Heart right ventricle (tissue), 16 donors: ENCODE results near the gene XRCC1. TPM values are rescaled to one million over a fixed set of nuclear protein-coding genes. Genes with fewer than 3 reads are reported as not detected.
A peak's percentile ranks its signal among the peaks of the same experiment; 100 is the strongest.

Source experiments
- ATAC-seq, 8 donors: fragments of 200-7000 bp; cut with Tn5 transposase; one replicate each; pipeline ENCODE4 v1.9.1; 2020; ENCODE audit warnings: mild to moderate bottlenecking in 8 of 8, moderate library complexity in 8 of 8, moderate number of reproducible peaks in 1 of 8
- DNase-seq, 2 donors: peaks; one replicate each; pipeline ENCODE4 v3.0.0-alpha.2; 2020
- H3K27ac ChIP-seq, 10 donors: fragments of 200-600 bp; sonication (generic) in 2 of 10; one replicate each; pipeline versions ENCODE4 v1.5.0 to v1.8.0; 2020 to 2022; ENCODE audit warnings: mild to moderate bottlenecking in 3 of 10
- H3K27me3 ChIP-seq, 7 donors: fragments of 200-600 bp; one replicate each; pipeline ENCODE4 v1.8.0; 2021 to 2022; ENCODE audit warnings: mild to moderate bottlenecking in 2 of 7
- H3K36me3 ChIP-seq, 9 donors: fragments of 200-600 bp; sonication (generic) in 1 of 9; one replicate each; pipeline versions ENCODE4 v1.5.0 to v1.8.0; 2020 to 2022; ENCODE audit warnings: mild to moderate bottlenecking in 2 of 9
- H3K4me1 ChIP-seq, 9 donors: fragments of 200-600 bp; sonication (generic) in 1 of 9; one replicate each; pipeline versions ENCODE4 v1.5.0 to v1.8.0; 2020 to 2022; ENCODE audit warnings: mild to moderate bottlenecking in 4 of 9
- H3K4me3 ChIP-seq, 10 donors: fragments of 200-600 bp; sonication (generic) in 2 of 10; one replicate each; pipeline versions ENCODE4 v1.5.0 to v1.8.0; 2020 to 2022; ENCODE audit warnings: mild to moderate bottlenecking in 7 of 10, moderate library complexity in 2 of 10
- H3K9me3 ChIP-seq, 11 donors: fragments of 200-600 bp in 10 of 11; sonication (generic) in 2 of 11; one replicate each; pipeline versions ENCODE4 v1.5.0 to v1.8.0; 2013 to 2022; ENCODE audit warnings: mild to moderate bottlenecking in 2 of 11, control low read depth in 1 of 11, moderate library complexity in 1 of 11
- WGBS, 2 donors: extraction: QIAGEN DNeasy Blood & Tissue Kit; methylation state at CpG; one replicate each; pipeline ENCODE4 v1.1.7; 2013; ENCODE audit warnings: inconsistent platforms in 1 of 2; 5-methylcytosine and 5-hydroxymethylcytosine counted together
- intact Hi-C, 10 donors: fragments of 100-400 bp; cut with DNase I; formaldehyde crosslinking; loops; one replicate each; pipeline versions ENCODE4 v1.11.1 to v1.14.2; 2022
- polyA plus RNA-seq, 2 donors: library from polyadenylated mRNA; stranded (reverse); fragments of 200-250 nt; gene quantifications; one replicate each; pipeline ENCODE4 v1.2.3, GENCODE V29; 2013
- total RNA-seq, 10 donors: library from RNA; stranded (reverse); fragmentation: NEBNext Ultra II Directional in 3 of 10; extraction: Animal tissue kit (Norgen Biotek cat#: 25700) in 3 of 10; gene quantifications; one replicate each; pipeline versions ENCODE4 v1.2.1 to v1.2.4, GENCODE V29; 2021 to 2023
- TF ChIP-seq, protein P1 (sequence below), 9 donors: fragments of 200-600 bp; sonication (generic) in 2 of 9; IDR thresholded peaks; one replicate each; pipeline versions ENCODE4 v1.5.0 to v1.8.0; 2021 to 2022; ENCODE audit warnings: antibody characterized with exemption in 9 of 9, mild to moderate bottlenecking in 5 of 9, moderate library complexity in 1 of 9
- donor health status: Arrhythmogenic right ventricular cardiomyopathy.
- donor health status: ischemic (EF 13 %, LVEDD 7.1; RV severe dilation, severe dysfunction).
- donor health status: healthy with polysubstance abuse.
- donor health status: DM: no; HTN: yes; CAD: no.
- donor health status: DM: no; HTN: no; CAD: no.
- donor health status: ischemic (EF 25% LVEDD 6.9; RV normal size, moderate dysfunction).
- donor health status: ischemic (EF 25% LVEDD 5.7; RV mildly dilated, moderate dysfunction).
- donor health status: healthy.
- donor health status: DM: yes; HTN: yes; CAD: no.
- donor health status: Ischemic cardiomyopathy.
- donor health status: ischemic (EF 35%, LVEDD 5.7; RV mildly dilated, moderate dysfunction).
- donor health status: nonischemic (EF 11% LVEDD 7.7; RV severe dilation, severe dysfunction).
- donor health status: DM: yes; HTN: yes; CAD: no.
- donor health status: PGD.
- donor health status: ischemic (EF 29% LVEDD 5.4; RV normal size, mild dysfunction).
- donor health status: nonischemic (EF 23%, LVEDD 6.1; RV moderate dilation, normal function).

The XRCC1 gene
- total and polyA plus RNA-seq, 12 donors, result 11.0 to 21.9 (median 17.7) TPM

DNA sequence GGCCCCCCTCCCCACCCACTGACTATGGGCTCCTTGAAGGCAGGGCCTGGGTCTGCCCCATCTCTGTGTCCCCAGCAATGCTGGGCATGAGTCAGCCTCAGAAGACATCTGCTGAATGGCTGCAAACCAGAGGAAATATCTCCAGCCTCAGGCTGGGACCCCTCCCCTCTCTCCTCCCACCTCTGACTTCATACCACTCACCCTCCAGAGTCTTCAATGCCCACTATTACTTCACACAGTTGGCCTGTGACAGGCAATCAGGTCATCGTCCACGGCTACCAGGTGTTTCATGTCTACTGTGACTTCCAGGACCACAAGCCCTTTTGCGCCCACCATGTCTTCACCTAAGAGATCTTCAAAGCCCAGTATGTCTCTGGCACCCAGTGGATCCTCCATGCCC lies 36.5 kb upstream of the XRCC1 start, which contains the start of gene SRRM5:
Gene SRRM5 (plus strand): TSS at position 301 of the 400 bp plus-strand sequence. CDS start 34 bp downstream, at position 335.
- H3K36me3 ChIP-seq, result peaks cover 0 to 56% (median 4%) of the 10 kb centered on the region in 9 donors

DNA sequence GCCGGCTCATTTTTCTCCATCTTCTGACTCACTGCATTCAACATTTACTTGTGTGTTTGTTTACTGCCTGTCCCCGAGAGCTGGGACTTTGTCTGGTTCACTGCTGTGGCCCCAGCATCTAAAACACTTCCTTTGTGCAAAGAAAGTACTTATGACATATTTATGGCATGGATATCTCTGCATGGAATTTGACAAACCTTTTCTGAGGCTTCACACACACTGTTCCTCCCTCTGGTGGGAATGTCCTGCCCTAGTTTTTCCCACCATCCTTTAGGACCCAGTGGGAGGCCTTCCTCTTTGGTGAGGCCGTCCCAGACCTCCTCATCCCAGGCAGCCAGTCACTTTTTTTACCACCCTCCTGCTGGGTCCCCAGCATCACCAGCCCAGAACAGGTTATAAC lies 35.2 kb upstream of the XRCC1 start:
- Histone ChIP-seq H3K9me3 (no peaks in the 10 kb centered on the region), H3K27ac (no peak overlapping the region), H3K4me3 (no peak overlapping the region), H3K36me3 (peaks cover 0 to 63% (median 4%) of the 10 kb centered on the region in 9 donors), H3K4me1 (peaks cover 0 to 7% (median 0%) of the 10 kb centered on the region in 9 donors), H3K27me3 (no peaks in the 10 kb centered on the region)
- intact Hi-C loops, result no loop called here
- no peak for DNase-seq
- ATAC-seq, result no peak
- TF ChIP-seq, protein P1, sequence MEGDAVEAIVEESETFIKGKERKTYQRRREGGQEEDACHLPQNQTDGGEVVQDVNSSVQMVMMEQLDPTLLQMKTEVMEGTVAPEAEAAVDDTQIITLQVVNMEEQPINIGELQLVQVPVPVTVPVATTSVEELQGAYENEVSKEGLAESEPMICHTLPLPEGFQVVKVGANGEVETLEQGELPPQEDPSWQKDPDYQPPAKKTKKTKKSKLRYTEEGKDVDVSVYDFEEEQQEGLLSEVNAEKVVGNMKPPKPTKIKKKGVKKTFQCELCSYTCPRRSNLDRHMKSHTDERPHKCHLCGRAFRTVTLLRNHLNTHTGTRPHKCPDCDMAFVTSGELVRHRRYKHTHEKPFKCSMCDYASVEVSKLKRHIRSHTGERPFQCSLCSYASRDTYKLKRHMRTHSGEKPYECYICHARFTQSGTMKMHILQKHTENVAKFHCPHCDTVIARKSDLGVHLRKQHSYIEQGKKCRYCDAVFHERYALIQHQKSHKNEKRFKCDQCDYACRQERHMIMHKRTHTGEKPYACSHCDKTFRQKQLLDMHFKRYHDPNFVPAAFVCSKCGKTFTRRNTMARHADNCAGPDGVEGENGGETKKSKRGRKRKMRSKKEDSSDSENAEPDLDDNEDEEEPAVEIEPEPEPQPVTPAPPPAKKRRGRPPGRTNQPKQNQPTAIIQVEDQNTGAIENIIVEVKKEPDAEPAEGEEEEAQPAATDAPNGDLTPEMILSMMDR (IDR thresholded peaks at IDR 0.05), result no peak
- WGBS, 2 donors, result 72 to 77% methylated on average over 3 of the region's 3 CpGs

More for the DNA sequence above, 36.5 kb upstream of the XRCC1 start, which contains the start of gene SRRM5:
- WGBS, 2 donors, result 93 to 96% methylated on average over 3 of the region's 3 CpGs
- DNase-seq, result no peak
- no peaks in the 10 kb centered on the region for H3K27me3 ChIP-seq
- intact Hi-C loops, result no loop called here
- H3K9me3 ChIP-seq, result no peaks in the 10 kb centered on the region
- peaks cover 0 to 3% (median 0%) of the 10 kb centered on the region in 9 donors for H3K4me1 ChIP-seq
- TF ChIP-seq, protein P1 (IDR thresholded peaks at IDR 0.05), result no peak
- no peak within 1 kb of the TSS for H3K27ac ChIP-seq
- H3K4me3 ChIP-seq, result no peak within 1 kb of the TSS
- peak in 1 of 8 donors; percentile 24 for ATAC-seq

- intact Hi-C loops, result no loop called here
- no peaks in the 10 kb centered on the region for H3K9me3 ChIP-seq
- peaks cover 0 to 11% (median 0%) of the 10 kb centered on the region in 9 donors for H3K4me1 ChIP-seq
- WGBS, 2 donors, result 83 to 89% methylated on average over 7 of the region's 7 CpGs
- H3K27me3 ChIP-seq, result no peaks in the 10 kb centered on the region
- DNase-seq (no peak), ATAC-seq (no peak)
- H3K27ac ChIP-seq, result no peak overlapping the region
- H3K4me3 ChIP-seq, result no peak overlapping the region
- TF ChIP-seq, protein P1 (IDR thresholded peaks at IDR 0.05), result no peak
- peaks cover 0 to 63% (median 4%) of the 10 kb centered on the region in 9 donors for H3K36me3 ChIP-seq
These were observed 34.5 kb upstream of the XRCC1 start for GRCh38 chr19:43609872-43610271.

- Histone ChIP-seq H3K4me3 (peak overlapping the region in 1 of 10 donors; percentile 20), H3K9me3 (no peaks in the 10 kb centered on the region), H3K4me1 (peaks cover 0 to 11% (median 0%) of the 10 kb centered on the region in 9 donors), H3K27me3 (no peaks in the 10 kb centered on the region), H3K27ac (no peak overlapping the region), H3K36me3 (peaks cover 0 to 51% (median 0%) of the 10 kb centered on the region in 9 donors)
- DNase-seq (no peak), ATAC-seq (peak in 1 of 8 donors; percentile 21)
- TF ChIP-seq, protein P1 (IDR thresholded peaks at IDR 0.05), result no peak
- intact Hi-C loops, result no loop called here
- 67 to 78% methylated on average over 28 of the region's 28 CpGs for WGBS, 2 donors
These were observed 32.2 kb upstream of the XRCC1 start for GRCh38 chr19:43607238-43608205.
